GM10266 (cell line): ENCODE data around the gene HMGB1.
A peak's percentile ranks its signal among the peaks of the same experiment; 100 is the strongest.
"Not testable (repeated sequence)": the region's sequence is repeated elsewhere in the genome, so short reads cannot be mapped to it uniquely, and the experiment has no call there.

Experiments used
- DNase-seq: peaks from one replicate; pipeline ENCODE4 v3.0.0; 2012; ENCODE audit errors: extremely low spot score
- CTCF ChIP-seq: IDR thresholded peaks from 2 replicates; pipeline ENCODE4 v1.5.1; 2012; ENCODE audit warnings: mild to moderate bottlenecking, low read depth; ENCODE audit not compliant: control insufficient read depth, insufficient read depth; ENCODE audit errors: missing control alignments

HMGB1 gene

GRCh38 chr13:30454991-30455390, 10.7 kb downstream of the HMGB1 start:
- no peak for TF ChIP-seq CTCF
- no peak for DNase-seq

GRCh38 chr13:30453727-30454126, 12.0 kb downstream of the HMGB1 start:
- no peak for DNase-seq
- TF ChIP-seq CTCF = peak; percentile 14

GRCh38 chr13:30451476-30451875, 14.3 kb downstream of the HMGB1 start:
- not testable (repeated sequence) for DNase-seq

GRCh38 chr13:30450066-30450465, 15.7 kb downstream of the HMGB1 start:
- TF ChIP-seq CTCF = no peak
- no peak for DNase-seq

GRCh38 chr13:30448441-30448840, 17.3 kb downstream of the HMGB1 start:
- no peak for DNase-seq
- TF ChIP-seq CTCF = no peak

GRCh38 chr13:30446126-30446500, 19.6 kb downstream of the HMGB1 start:
- no peak for TF ChIP-seq CTCF
- no peak for DNase-seq

- TF ChIP-seq CTCF = no peak
- DNase-seq = peak; percentile 63
These were observed 21.8 kb downstream of the HMGB1 start for GRCh38 chr13:30443957-30444404.

GRCh38 chr13:30443491-30443890, 22.2 kb downstream of the HMGB1 start:
- not testable (repeated sequence) for DNase-seq
